IMR-90 (cell line): ENCODE data around the gene ST3GAL5. TPM values are rescaled to one million over a fixed set of nuclear protein-coding genes. Genes with fewer than 3 reads are reported as not detected.

Experiments used
- ATAC-seq: fragments of 200-7000 bp; cut with Tn5 transposase; 2 replicates; pipeline ENCODE4 v1.9.1; 2020; ENCODE audit warnings: low read depth, mild to moderate bottlenecking, moderate library complexity
- BruUV-seq: library from RNA; stranded (reverse); fragments of 400-500 nt; replicated peaks from 2 replicates; lab custom pipeline; 2021; lab: Mats Ljungman, UMichigan
- CTCF ChIA-PET: fragments of 300-600 bp; formaldehyde crosslinking; extraction: SDS; loops from one replicate; lab custom pipeline; 2021; ENCODE audit warnings: antibody characterized with exemption; lab: Yijun Ruan, JAX
- POLR2A ChIA-PET: fragments of 300-600 bp; sonication (Branson Sonifier 250); formaldehyde crosslinking; loops from one replicate; lab custom pipeline; 2022; ENCODE audit warnings: antibody characterized with exemption; ENCODE audit not compliant: unreplicated experiment; lab: Charles Lee
- DNase-seq: peaks from one replicate; pipeline ENCODE4 v3.0.0; 2013
- H2AFZ ChIP-seq: replicated peaks from 2 replicates; pipeline ENCODE3; 2013; ENCODE audit warnings: low read length, mild to moderate bottlenecking; ENCODE audit not compliant: poor library complexity
- H2AK5ac ChIP-seq: 2 replicates; pipeline ENCODE4 v1.6.1; 2013; ENCODE audit warnings: low read depth, low read length, inconsistent platforms
- H2AK9ac ChIP-seq: replicated peaks from 2 replicates; pipeline ENCODE3; 2013; ENCODE audit warnings: mild to moderate bottlenecking, low read depth, low read length, moderate library complexity; ENCODE audit not compliant: poor library complexity
- H2BK120ac ChIP-seq: 2 replicates; pipeline ENCODE4 v1.6.1; 2013; ENCODE audit warnings: low read depth, low read length, inconsistent platforms
- H2BK15ac ChIP-seq: 3 replicates; pipeline ENCODE4 v1.6.1; 2013; ENCODE audit warnings: low read depth, low read length, inconsistent platforms
- H2BK20ac ChIP-seq: 2 replicates; pipeline ENCODE4 v1.6.1; 2013; ENCODE audit warnings: low read depth, mild to moderate bottlenecking, inconsistent platforms, low read length, moderate library complexity
- H2BK5ac ChIP-seq: 2 replicates; pipeline ENCODE4 v1.6.1; 2013; ENCODE audit warnings: mild to moderate bottlenecking, low read depth, low read length, inconsistent platforms; ENCODE audit not compliant: poor library complexity, severe bottlenecking
- H3K14ac ChIP-seq: replicated peaks from 2 replicates; pipeline ENCODE4 v1.6.1; 2013; ENCODE audit warnings: low read depth, low read length, inconsistent platforms
- H3K18ac ChIP-seq: 2 replicates; pipeline ENCODE4 v1.6.1; 2013; ENCODE audit warnings: low read depth, low read length, control low read depth
- H3K23ac ChIP-seq: 2 replicates; pipeline ENCODE4 v1.6.1; 2013; ENCODE audit warnings: low read depth, low read length, inconsistent platforms
- H3K27ac ChIP-seq: 2 replicates; pipeline ENCODE4 v1.5.1; 2013; ENCODE audit warnings: mild to moderate bottlenecking, control low read depth, low read length; ENCODE audit not compliant: insufficient read depth
- H3K27me3 ChIP-seq: 2 replicates; pipeline ENCODE4 v1.6.1; 2013; ENCODE audit warnings: low read length; ENCODE audit not compliant: control insufficient read depth, insufficient read depth
- H3K36me3 ChIP-seq: 2 replicates; pipeline ENCODE4 v1.6.1; 2013; ENCODE audit warnings: low read length, mixed read lengths; ENCODE audit not compliant: control insufficient read depth, insufficient read depth
- H3K4ac ChIP-seq: 2 replicates; pipeline ENCODE4 v1.6.1; 2013; ENCODE audit warnings: low read depth, low read length, inconsistent platforms
- H3K4me1 ChIP-seq: 2 replicates; pipeline ENCODE4 v1.6.1; 2013; ENCODE audit warnings: low read length, mixed read lengths; ENCODE audit not compliant: control insufficient read depth, insufficient read depth
- H3K4me2 ChIP-seq: 2 replicates; pipeline ENCODE4 v1.6.1; 2013; ENCODE audit warnings: low read depth, mild to moderate bottlenecking, control low read depth, low read length, moderate library complexity
- H3K4me3 ChIP-seq: 2 replicates; pipeline ENCODE4 v1.5.1; 2013; ENCODE audit warnings: low read depth, mild to moderate bottlenecking, control low read depth, low read length, moderate library complexity; ENCODE audit not compliant: insufficient read depth
- H3K56ac ChIP-seq: 2 replicates; pipeline ENCODE4 v1.6.1; 2013; ENCODE audit warnings: low read length, inconsistent platforms; ENCODE audit not compliant: insufficient read depth; ENCODE audit errors: extremely low read depth
- H3K79me1 ChIP-seq, 2 experiments: 2 replicates each; pipeline ENCODE4 v1.6.1; 2013; ENCODE audit warnings: low read length in 2 of 2, inconsistent platforms in 1 of 2, low read depth in 1 of 2
- H3K9ac ChIP-seq: 2 replicates; pipeline ENCODE4 v1.6.1; 2013; ENCODE audit warnings: low read depth, low read length, control low read depth
- H3K9me1 ChIP-seq: 2 replicates; pipeline ENCODE4 v1.6.1; 2013; ENCODE audit warnings: low read length, inconsistent platforms; ENCODE audit not compliant: insufficient read depth
- H3K9me3 ChIP-seq: 2 replicates; pipeline ENCODE4 v1.6.1; 2013; ENCODE audit warnings: low read length; ENCODE audit not compliant: control insufficient read depth, insufficient read depth
- H4K20me1 ChIP-seq: 2 replicates; pipeline ENCODE4 v1.6.1; 2013; ENCODE audit warnings: low read length, inconsistent platforms; ENCODE audit not compliant: insufficient read depth
- H4K5ac ChIP-seq: 2 replicates; pipeline ENCODE4 v1.6.1; 2013; ENCODE audit warnings: mild to moderate bottlenecking, low read depth, low read length, control low read depth
- H4K8ac ChIP-seq, 2 experiments: 2 replicates each; pipeline ENCODE4 v1.6.1; 2013; ENCODE audit warnings: low read depth in 2 of 2, low read length in 2 of 2, control low read depth in 1 of 2, inconsistent platforms in 1 of 2
- H4K91ac ChIP-seq: 2 replicates; pipeline ENCODE4 v1.6.1; 2013; ENCODE audit warnings: low read depth, low read length, inconsistent platforms; ENCODE audit not compliant: insufficient read depth
- BHLHE40 ChIP-seq: fragments of 150-350 bp; IDR thresholded peaks from 2 replicates; pipeline ENCODE4 v1.6.1; 2016; ENCODE audit warnings: mild to moderate bottlenecking, low read depth, low read length
- FOS ChIP-seq: fragments of 150-350 bp; IDR thresholded peaks from 2 replicates; pipeline ENCODE4 v1.6.1; 2016; ENCODE audit warnings: low read depth, low read length
- NFE2L2 ChIP-seq: fragments of 150-350 bp; IDR thresholded peaks from 2 replicates; pipeline ENCODE4 v1.6.1; 2016; ENCODE audit warnings: low read depth, mild to moderate bottlenecking, low read length
- POLR2A ChIP-seq: IDR thresholded peaks from 2 replicates; pipeline ENCODE4 v1.6.1; 2012; ENCODE audit warnings: mild to moderate bottlenecking, low read depth, low read length
- RFX5 ChIP-seq: IDR thresholded peaks from 2 replicates; pipeline ENCODE4 v1.8.0; 2012; ENCODE audit warnings: low read depth, mild to moderate bottlenecking, low read length, moderate library complexity
- SMC3 ChIP-seq: fragments of 150-350 bp; IDR thresholded peaks from 2 replicates; pipeline ENCODE4 v1.6.1; 2016; ENCODE audit warnings: low read depth, mild to moderate bottlenecking, antibody characterized with exemption, low read length, moderate library complexity
- WGBS, 2 experiments: methylation state at CpG; one replicate each; pipeline versions ENCODE4 v1.1.5 to v1.1.7; 2013; ENCODE audit warnings: missing lambda C conversion rate in 2 of 2; ENCODE audit not compliant: insufficient read length in 1 of 2; ENCODE audit errors: extremely low coverage in 2 of 2; 5-methylcytosine and 5-hydroxymethylcytosine counted together
- dilution Hi-C: fragments of 300-500 bp; cut with HindIII; formaldehyde crosslinking; loops from one replicate; pipeline ENCODE4 v1.14.3; 2018; ENCODE audit warnings: low sequenced_read_pairs; ENCODE audit not compliant: unreplicated experiment
- in situ Hi-C: fragments of 300-500 bp; cut with MboI; formaldehyde crosslinking; loops from 3 replicates; pipeline ENCODE4 v1.14.3; 2019; ENCODE audit warnings: low sequenced_read_pairs, inconsistent platforms, mixed read lengths
- intact Hi-C: fragments of 100-400 bp; cut with micrococcal nuclease; formaldehyde crosslinking; loops from 2 replicates; pipeline ENCODE4 v1.10.0; 2022
- polyA plus RNA-seq, 3 experiments: library from polyadenylated mRNA; depleted of rRNA; stranded (reverse); fragments of >200 nt; gene quantifications; 2 replicates each; pipeline ENCODE4 v1.2.3, GENCODE V29; 2012; ENCODE audit warnings: low replicate concordance in 1 of 3
- total RNA-seq: library from RNA; depleted of rRNA; stranded (reverse); fragments of >200 nt; gene quantifications from 2 replicates; pipeline ENCODE4 v1.2.3, GENCODE V29; 2012

ST3GAL5 gene
- total and polyA plus RNA-seq, 2 of the 4 experiments (the other 2 are of a cell fraction): 16.8 to 21.0 TPM

DNA sequence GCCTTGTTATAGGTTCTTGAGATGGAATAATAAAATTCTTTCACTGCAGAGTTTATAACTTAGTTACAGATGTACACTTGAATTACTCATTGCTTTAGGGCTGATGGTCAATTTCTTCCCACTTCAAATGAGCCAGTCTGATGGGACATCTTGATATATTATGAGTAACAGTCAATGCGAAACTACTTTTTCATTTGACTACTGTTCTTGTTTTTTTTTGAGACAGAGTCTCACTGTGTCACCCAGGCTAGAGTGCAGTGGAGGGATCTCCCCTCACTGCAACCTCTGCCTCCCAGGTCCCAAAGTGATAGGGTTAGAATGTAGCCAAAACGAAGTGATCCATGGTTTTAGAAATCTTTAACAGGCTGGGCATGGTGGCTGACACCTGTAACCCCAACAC lies 57.1 kb downstream of the ST3GAL5 start:
- Histone ChIP-seq H2BK120ac (no peak overlapping the region), H2BK5ac (no peak overlapping the region), H3K36me3 (no peaks in the 10 kb centered on the region), H3K4me1 (no peaks in the 10 kb centered on the region), H4K20me1 (no peaks in the 10 kb centered on the region), H3K4me2 (no peak overlapping the region), H3K56ac (no peak overlapping the region), H4K5ac (no peak overlapping the region), H3K18ac (no peak overlapping the region), H2AFZ (no peak overlapping the region), H3K4me3 (no peak overlapping the region), H3K14ac (no peak overlapping the region), H2AK9ac (no peak overlapping the region), H3K9me3 (no peaks in the 10 kb centered on the region), H3K23ac (no peak overlapping the region), H3K4ac (no peak overlapping the region), H3K9ac (no peak overlapping the region), H3K27ac (no peak overlapping the region), H4K91ac (no peak overlapping the region), H2BK15ac (no peak overlapping the region), H3K9me1 (no peaks in the 10 kb centered on the region), H3K27me3 (0 out of 2 replicates have a peak, but pooled peaks cover 1% of the 10 kb centered on the region), H3K79me1 (no peaks in the 10 kb centered on the region), H2BK20ac (no peak overlapping the region), H4K8ac (no peak overlapping the region), H2AK5ac (no peak overlapping the region)
- no CpG with 5 or more reads among the region's 2 CpGs for WGBS, 2 experiments
- intact Hi-C loops (no loop called here), in situ Hi-C loops (no loop called here), dilution Hi-C loops (no loop called here)
- DNase-seq (no peak), ATAC-seq (no peak)
- POLR2A ChIA-PET: no interaction called here
- BruUV-seq: no TSS peak
- CTCF ChIA-PET: interaction anchor here (11.9 kb wide), 1 partner anchor 247 kb away, joined by 91 read pairs; no protein-coding TSS in a partner anchor
- no peak for TF ChIP-seq SMC3
- TF ChIP-seq RFX5: no peak
- no peak for TF ChIP-seq NFE2L2
- no peak for TF ChIP-seq BHLHE40
- TF ChIP-seq POLR2A: no peak
- TF ChIP-seq FOS: no peak
